HEK293 (cell line): ENCODE measurements around the gene DDB1.

Experiments
- CTCF ChIP-seq: fragments of 450-650 bp; formaldehyde crosslinking; IDR thresholded peaks from 2 replicates; pipeline ENCODE4 v1.5.1; 2016; ENCODE audit warnings: missing biosample characterization, missing genetic modification characterization
- GLI2 ChIP-seq: fragments of 450-650 bp; formaldehyde crosslinking; IDR thresholded peaks from 2 replicates; pipeline ENCODE4; 2017; ENCODE audit warnings: missing biosample characterization, missing genetic modification characterization, low read depth, borderline replicate concordance
- PBX3 ChIP-seq: sonication (generic); formaldehyde crosslinking; IDR thresholded peaks from 2 replicates; pipeline ENCODE4 v1.8.1; 2022; ENCODE audit warnings: mild to moderate bottlenecking, moderate library complexity, missing genetic modification reagents
- SCRT1 ChIP-seq: fragments of 450-650 bp; formaldehyde crosslinking; IDR thresholded peaks from 2 replicates; pipeline ENCODE4 v1.5.1; 2016; ENCODE audit warnings: missing biosample characterization, missing genetic modification characterization, borderline replicate concordance
- YY2 ChIP-seq: fragments of 450-650 bp; formaldehyde crosslinking; IDR thresholded peaks from 2 replicates; pipeline ENCODE4 v1.5.1; 2016; ENCODE audit warnings: missing biosample characterization, missing genetic modification characterization
- ZFHX2 ChIP-seq: fragments of 450-650 bp; formaldehyde crosslinking; conservative IDR thresholded peaks from 2 replicates; pipeline ENCODE4 v1.5.1; 2016; ENCODE audit warnings: missing biosample characterization, missing genetic modification characterization
- ZNF112 ChIP-seq: fragments of 450-650 bp; formaldehyde crosslinking; IDR thresholded peaks from 2 replicates; pipeline ENCODE4 v1.5.0; 2017; ENCODE audit warnings: missing biosample characterization, missing genetic modification characterization
- ZNF248 ChIP-seq: fragments of 450-650 bp; formaldehyde crosslinking; IDR thresholded peaks from 2 replicates; pipeline ENCODE4 v1.5.1; 2017; ENCODE audit warnings: missing biosample characterization, missing genetic modification characterization
- ZNF660 ChIP-seq: fragments of 450-650 bp; IDR thresholded peaks from 2 replicates; pipeline ENCODE4 v1.5.1; 2018; ENCODE audit warnings: missing biosample characterization, mild to moderate bottlenecking, missing genetic modification characterization
- ZSCAN5A ChIP-seq: fragments of 450-650 bp; formaldehyde crosslinking; IDR thresholded peaks from 2 replicates; pipeline ENCODE4 v1.5.1; 2016; ENCODE audit warnings: missing biosample characterization, missing genetic modification characterization

GRCh38 chr11:61352038-61352437, 19.1 kb upstream of the DDB1 start:
- TF ChIP-seq GLI2, result no peak
- TF ChIP-seq SCRT1 (tag by site-specific recombination), result no peak
- no peak for TF ChIP-seq ZSCAN5A (tag by site-specific recombination)
- no peak for TF ChIP-seq YY2 (tag by site-specific recombination)
- TF ChIP-seq ZNF660 (tag by site-specific recombination), result no peak
- no peak for TF ChIP-seq ZFHX2 (tag by site-specific recombination)
- TF ChIP-seq PBX3, result no peak
- no peak for TF ChIP-seq ZNF112 (tag by site-specific recombination)
- no peak for TF ChIP-seq ZNF248 (tag by site-specific recombination)
- no peak for TF ChIP-seq CTCF (tag by site-specific recombination)
